DMS53 (cell line): Measurements from ENCODE around the gene GJA4.
A peak's percentile ranks its signal among the peaks of the same experiment; 100 is the strongest.
"Not testable (repeated sequence)": the region's sequence is repeated elsewhere in the genome, so short reads cannot be mapped to it uniquely, and the experiment has no call there.

Experiments
- DNase-seq: peaks from one replicate; lab custom pipeline; 2025; lab: John Stamatoyannopoulos, UW

The GJA4 gene

DNA sequence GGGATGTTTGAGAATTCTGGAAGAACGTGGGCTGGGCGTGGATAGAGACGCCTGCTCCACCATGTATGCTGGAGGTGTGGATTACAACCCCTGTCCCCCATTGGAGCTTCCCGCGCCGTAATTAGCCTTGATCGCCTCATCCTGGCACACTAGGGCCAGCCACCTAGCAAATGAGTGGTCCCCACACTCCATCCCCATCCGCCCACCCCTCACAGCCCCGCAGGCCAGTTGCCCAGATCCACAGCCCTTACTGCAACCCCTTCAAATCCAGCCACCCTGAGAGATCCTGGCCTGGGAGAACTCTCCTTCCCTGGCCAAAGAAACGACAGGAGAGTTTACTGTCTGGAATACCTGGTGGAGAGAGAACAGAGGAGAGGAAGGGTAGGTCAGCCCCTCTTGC is 375 bp upstream of the GJA4 start:
- DNase-seq: peak; percentile 34

DNA sequence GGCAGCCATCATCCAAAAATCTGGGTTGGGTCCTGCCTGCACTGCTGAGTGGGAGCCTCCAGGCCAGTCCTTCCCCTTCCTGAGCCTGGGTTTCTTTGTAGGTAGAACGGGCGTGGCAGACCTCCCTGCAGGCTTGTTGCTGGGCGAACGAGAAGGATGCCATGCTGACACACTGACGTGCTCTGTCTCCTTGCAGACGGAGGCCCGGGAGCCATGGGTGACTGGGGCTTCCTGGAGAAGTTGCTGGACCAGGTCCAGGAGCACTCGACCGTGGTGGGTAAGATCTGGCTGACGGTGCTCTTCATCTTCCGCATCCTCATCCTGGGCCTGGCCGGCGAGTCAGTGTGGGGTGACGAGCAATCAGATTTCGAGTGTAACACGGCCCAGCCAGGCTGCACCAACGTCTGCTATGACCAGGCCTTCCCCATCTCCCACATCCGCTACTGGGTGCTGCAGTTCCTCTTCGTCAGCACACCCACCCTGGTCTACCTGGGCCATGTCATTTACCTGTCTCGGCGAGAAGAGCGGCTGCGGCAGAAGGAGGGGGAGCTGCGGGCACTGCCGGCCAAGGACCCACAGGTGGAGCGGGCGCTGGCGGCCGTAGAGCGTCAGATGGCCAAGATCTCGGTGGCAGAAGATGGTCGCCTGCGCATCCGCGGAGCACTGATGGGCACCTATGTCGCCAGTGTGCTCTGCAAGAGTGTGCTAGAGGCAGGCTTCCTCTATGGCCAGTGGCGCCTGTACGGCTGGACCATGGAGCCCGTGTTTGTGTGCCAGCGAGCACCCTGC is 1.4 kb downstream of the GJA4 start:
- peak; percentile 18 for DNase-seq

DNA sequence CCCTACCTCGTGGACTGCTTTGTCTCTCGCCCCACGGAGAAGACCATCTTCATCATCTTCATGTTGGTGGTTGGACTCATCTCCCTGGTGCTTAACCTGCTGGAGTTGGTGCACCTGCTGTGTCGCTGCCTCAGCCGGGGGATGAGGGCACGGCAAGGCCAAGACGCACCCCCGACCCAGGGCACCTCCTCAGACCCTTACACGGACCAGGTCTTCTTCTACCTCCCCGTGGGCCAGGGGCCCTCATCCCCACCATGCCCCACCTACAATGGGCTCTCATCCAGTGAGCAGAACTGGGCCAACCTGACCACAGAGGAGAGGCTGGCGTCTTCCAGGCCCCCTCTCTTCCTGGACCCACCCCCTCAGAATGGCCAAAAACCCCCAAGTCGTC is 2.0 kb downstream of the GJA4 start:
- DNase-seq: no peak

DNA sequence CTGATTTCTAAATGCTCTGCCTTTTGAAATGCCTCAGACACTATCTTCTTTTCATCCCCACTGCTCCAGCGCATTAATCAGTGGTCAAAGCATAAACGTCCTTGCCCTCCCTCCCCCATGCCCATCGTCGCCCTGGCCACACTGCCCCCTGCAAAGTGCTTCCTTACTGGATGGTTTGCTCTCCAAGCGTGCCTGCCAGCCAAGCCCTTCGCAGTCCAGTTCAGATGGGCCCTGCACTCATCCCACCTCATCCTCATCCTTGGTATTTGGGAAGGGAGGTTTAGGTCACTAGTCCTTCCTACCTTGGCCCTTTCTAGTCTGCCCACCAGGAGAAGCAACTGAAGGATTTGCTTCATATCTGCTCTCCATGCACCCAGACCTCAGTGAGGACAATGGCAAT is 3.1 kb downstream of the GJA4 start:
- DNase-seq: no peak

- DNase-seq: no peak
Measured at GRCh38 chr1:34796990-34797389, 4.2 kb downstream of the GJA4 start.

DNA sequence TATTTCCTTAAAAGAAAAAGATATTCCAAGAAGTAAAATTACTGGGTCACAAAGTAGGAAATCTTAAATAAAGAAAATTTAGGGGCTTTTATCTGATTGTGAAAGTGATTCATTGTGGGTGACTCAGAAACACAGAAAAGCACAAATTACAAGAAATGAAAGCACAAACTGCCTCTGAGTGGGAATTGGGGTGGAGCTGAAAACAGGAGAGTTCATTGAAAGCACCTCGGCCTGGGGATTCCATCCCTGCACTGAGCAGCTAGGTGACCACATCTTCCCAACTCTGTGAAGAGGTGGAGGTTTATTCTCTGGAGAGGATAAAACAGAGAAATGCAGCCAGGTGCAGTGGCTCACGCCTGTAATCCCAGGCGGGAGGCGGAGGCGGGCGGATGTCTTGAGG is 7.4 kb downstream of the GJA4 start:
- no peak for DNase-seq

DNA sequence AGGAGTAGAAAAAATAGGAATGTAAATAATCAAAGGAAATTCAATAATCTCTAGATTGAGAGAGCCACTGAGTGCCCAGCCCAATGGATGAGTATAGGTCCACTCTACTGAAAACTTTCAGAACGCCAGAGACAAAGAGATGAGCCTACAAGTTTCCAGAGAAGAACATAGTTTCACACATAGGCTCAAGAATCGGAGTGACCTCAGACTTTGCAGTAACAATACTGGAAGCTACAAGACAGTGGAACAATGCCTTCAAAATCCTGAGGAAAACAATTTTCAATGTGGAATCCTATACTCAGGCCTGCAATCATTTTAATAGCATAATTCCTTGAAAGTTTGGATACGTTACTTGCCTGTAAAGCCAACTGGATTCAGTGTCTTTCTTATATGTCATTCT is 11.0 kb downstream of the GJA4 start:
- DNase-seq: no peak

DNA sequence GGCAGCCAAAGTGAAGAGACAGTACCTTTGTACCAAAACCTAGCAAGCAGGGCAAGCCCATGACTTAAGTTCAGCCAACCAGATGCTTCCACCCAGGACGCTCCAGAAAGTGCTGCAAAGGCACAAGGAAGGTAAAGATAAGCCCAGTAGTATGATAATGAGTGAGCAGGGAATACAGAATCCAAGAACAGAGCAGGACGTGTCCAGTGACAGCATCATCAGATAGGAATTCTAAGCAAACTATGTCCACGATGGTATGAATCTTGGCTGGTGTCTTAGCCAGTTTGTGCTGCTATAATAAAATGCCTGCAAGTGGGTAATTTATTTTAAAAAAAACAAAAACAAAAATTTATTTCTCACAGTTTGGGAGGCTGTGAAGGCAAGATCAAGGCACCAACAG is 13.6 kb downstream of the GJA4 start:
- DNase-seq: no peak

DNA sequence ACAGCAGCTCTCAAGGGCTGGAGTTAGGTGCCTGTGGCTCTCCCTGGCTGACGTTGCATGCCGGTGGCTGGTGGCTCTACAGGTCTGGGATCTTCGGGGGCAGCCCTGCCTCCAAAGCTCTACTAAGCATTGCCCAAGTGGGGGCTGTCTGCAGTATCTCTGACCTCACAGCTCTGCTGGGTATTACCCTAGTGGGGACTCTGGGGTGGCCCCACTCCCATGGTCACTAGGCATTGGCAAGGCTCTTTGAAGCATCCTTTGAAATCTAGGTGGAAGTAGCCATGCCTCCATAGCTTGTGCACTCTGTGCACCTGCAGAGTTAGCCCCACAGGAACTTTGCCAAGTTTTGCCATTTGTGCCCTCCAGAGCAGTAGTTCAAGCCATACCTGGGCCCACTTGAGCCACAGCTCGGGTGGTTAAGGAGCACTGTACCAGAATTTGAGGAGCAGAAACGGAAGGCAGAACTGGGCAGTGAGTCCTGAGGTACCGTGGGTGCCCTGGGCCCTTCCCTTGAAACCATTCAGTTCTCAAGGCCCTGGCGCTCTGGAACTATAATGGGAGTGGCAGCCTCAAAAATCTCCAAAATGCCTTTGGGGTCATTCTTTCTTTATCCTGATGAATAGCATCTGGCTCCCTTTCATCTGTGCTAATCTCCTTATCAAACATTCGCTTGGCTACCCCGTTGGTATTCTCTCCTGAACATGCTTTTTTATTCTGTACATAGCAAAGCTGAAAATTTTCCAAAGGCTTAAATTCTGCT is 15.4 kb downstream of the GJA4 start:
- no peak for DNase-seq

GRCh38 chr1:34810781-34811180 is 18.0 kb downstream of the GJA4 start:
- not testable (repeated sequence) for DNase-seq

GRCh38 chr1:34816332-34816731 is 23.5 kb downstream of the GJA4 start:
- no peak for DNase-seq

DNA sequence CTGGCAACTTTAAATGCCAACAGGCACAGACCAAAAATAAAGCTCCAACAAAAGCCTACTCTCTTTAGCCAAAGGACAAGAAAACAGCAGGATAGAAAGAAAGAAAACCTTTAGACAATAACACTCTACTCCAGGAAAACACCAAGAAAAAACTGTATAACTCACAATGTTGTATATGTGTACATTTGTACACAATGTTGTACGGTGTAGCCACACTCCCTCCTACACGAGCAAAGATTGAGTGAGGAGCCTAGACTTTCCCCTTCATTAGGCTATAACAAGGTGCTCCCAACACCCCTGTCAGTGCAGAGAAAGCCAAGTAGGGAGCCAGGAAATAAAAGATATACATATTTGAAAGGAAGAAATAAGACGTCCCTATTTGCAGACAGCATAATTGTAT is 24.0 kb downstream of the GJA4 start:
- DNase-seq: no peak

DNA sequence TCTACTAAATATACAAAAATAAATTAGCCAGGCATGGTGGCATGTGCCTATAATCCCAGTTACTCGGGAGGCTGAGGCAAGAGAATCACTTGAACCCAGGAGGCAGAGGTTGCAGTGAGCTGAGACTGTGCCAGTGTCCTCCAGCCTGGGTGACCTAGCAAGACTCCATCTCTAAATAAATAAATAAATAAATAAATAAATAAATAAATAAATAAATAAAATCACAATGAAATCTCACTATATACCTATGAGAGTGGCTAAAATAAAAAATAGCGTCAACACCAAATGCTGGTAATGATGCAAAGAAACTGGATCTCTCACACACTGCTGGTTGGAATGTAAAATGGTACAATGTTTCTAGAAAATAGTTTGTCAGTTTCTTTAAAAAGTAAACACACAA is 26.1 kb downstream of the GJA4 start:
- DNase-seq: not testable (repeated sequence)

GRCh38 chr1:34822202-34822601 is 29.4 kb downstream of the GJA4 start:
- DNase-seq: no peak

- no peak for DNase-seq
Measured at GRCh38 chr1:34824817-34825454, 32.1 kb downstream of the GJA4 start.

GRCh38 chr1:34825455-34826091 is 32.8 kb downstream of the GJA4 start:
- no peak for DNase-seq

DNA sequence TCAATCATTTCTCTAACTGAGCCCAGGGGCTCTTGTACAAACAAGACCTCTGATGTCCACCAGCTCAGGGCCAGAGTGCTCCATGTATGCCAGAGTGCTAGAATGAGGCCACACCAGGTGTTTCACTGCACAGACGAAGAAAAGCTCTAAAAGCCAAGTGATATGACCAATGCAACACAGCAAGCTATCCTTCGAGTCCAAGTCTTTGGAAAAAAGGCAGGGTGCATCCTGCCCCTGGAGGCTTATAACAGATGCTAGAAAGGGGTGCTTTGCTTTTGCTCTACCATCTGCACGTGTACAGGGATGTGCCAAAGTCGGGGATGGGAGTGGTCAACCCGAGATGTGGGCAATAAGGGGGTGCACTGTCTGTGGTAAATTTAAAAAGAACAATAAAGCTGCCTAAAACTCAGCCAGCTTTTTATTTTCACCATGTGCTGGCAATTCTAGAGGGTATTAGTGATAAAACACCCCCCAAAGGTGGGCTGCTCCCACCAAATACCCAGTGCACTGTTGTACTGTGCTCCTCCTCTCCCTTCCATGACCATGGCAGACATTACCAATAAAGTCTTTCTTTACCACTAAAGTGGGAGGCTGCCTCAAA is 34.6 kb downstream of the GJA4 start:
- DNase-seq: no peak

DNA sequence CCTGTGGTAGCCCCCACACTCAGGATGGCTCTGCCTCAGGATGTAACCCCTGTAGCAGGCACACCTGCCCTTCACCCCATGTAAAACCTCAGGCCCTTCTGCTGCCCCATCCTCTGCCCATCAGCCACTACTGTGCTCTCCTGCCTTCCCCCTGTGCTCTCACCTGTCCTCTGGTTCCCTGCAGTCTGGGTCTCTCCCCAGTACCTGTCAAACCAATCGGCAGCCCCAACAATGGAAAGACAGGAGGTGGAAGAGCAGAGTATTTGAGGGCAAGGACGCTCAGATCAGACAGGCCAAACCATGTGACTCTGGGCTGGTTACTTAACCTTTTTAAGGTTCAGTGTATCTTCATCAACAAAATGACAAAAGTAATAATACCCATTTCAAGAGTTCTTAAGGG is 35.8 kb downstream of the GJA4 start:
- DNase-seq: no peak

DNA sequence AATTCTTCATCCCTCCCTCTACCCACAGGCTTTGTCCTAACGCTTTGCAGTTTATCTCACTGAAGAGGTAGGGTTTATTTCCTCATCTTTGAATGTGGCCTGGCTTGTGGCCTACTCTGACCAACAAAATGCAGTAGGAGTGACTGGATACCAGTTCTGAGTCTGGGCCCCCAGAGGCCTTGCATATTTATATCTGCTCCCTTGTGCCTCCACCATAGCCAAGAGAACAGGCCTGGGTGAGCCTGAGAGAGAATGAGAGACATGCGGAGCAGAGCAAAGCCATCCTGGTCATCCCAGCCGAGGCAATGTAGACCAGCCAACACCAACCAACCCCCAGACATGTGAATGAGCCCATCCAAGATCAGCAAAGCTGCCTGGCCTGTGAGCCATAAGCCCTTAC is 36.5 kb downstream of the GJA4 start:
- DNase-seq: no peak

GRCh38 chr1:34831721-34832246 is 39.0 kb downstream of the GJA4 start:
- DNase-seq: peak; percentile 56

GRCh38 chr1:34833711-34834110 is 40.9 kb downstream of the GJA4 start:
- no peak for DNase-seq
